HEK293 (cell line): ENCODE data around the gene MYH11.
A peak's percentile ranks its signal among the peaks of the same experiment; 100 is the strongest.

ENCODE experiments used
- CTCF ChIA-PET: fragments of 350-600 bp; formaldehyde crosslinking; extraction: SDS; loops from one replicate; lab custom pipeline; 2021; ENCODE audit warnings: antibody characterized with exemption; lab: Yijun Ruan, JAX
- POLR2A ChIA-PET: fragments of 300-600 bp; formaldehyde crosslinking; extraction: SDS; loops from one replicate; lab custom pipeline; 2020; ENCODE audit warnings: antibody characterized with exemption, inconsistent platforms; lab: Yijun Ruan, JAX
- H3K27ac ChIP-seq: fragments of 200-500 bp; sonication (Bioruptor generic); 2 replicates; pipeline ENCODE4 v1.5.1; 2014; ENCODE audit warnings: low read depth, low read length, control low read depth, inconsistent platforms; ENCODE audit errors: extremely low read depth
- H3K36me3 ChIP-seq, 2 experiments: fragments of 200-500 bp in 1 of 2; sonication (Bioruptor generic) in 1 of 2; 1 replicate in 1 of 2; 2 replicates in 1 of 2; pipeline ENCODE4 v1.5.1; 2014 to 2017; ENCODE audit warnings: inconsistent platforms in 2 of 2, low read length in 2 of 2; ENCODE audit not compliant: control insufficient read depth in 2 of 2, insufficient read depth in 1 of 2
- H3K4me1 ChIP-seq: fragments of 200-500 bp; sonication (Bioruptor generic); 2 replicates; pipeline ENCODE4 v1.5.1; 2014; ENCODE audit warnings: mild to moderate bottlenecking, low read length, inconsistent platforms; ENCODE audit not compliant: control insufficient read depth, insufficient read depth
- H3K4me3 ChIP-seq: 2 replicates; pipeline ENCODE4 v1.5.1; 2011; ENCODE audit warnings: low read depth, mild to moderate bottlenecking, control low read depth, low read length, moderate library complexity
- H3K9me3 ChIP-seq: fragments of 200-500 bp; sonication (Bioruptor generic); 2 replicates; pipeline ENCODE4 v1.5.1; 2014; ENCODE audit warnings: low read depth, low read length, inconsistent platforms; ENCODE audit not compliant: control insufficient read depth, insufficient read depth
- ATF2 ChIP-seq: fragments of 450-650 bp; formaldehyde crosslinking; IDR thresholded peaks from 2 replicates; pipeline ENCODE4 v1.5.1; 2016; ENCODE audit warnings: missing biosample characterization, missing genetic modification characterization, low read depth
- BCL6B ChIP-seq: fragments of 450-650 bp; formaldehyde crosslinking; IDR thresholded peaks from 2 replicates; pipeline ENCODE4 v1.5.1; 2017; ENCODE audit warnings: missing biosample characterization, missing genetic modification characterization
- KLF16 ChIP-seq: fragments of 450-650 bp; formaldehyde crosslinking; IDR thresholded peaks from 2 replicates; pipeline ENCODE4 v1.5.1; 2017; ENCODE audit warnings: missing biosample characterization, missing genetic modification characterization
- KLF9 ChIP-seq: fragments of 450-650 bp; formaldehyde crosslinking; IDR thresholded peaks from 2 replicates; pipeline ENCODE4 v1.5.1; 2016; ENCODE audit warnings: missing biosample characterization, missing genetic modification characterization, low read depth
- PATZ1 ChIP-seq: fragments of 450-650 bp; formaldehyde crosslinking; IDR thresholded peaks from 2 replicates; pipeline ENCODE4 v1.5.1; 2016; ENCODE audit warnings: missing biosample characterization, missing genetic modification characterization
- PRDM1 ChIP-seq: fragments of 450-650 bp; formaldehyde crosslinking; IDR thresholded peaks from 2 replicates; pipeline ENCODE4; 2016; ENCODE audit warnings: missing biosample characterization, missing genetic modification characterization
- SP7 ChIP-seq: fragments of 450-650 bp; formaldehyde crosslinking; IDR thresholded peaks from 2 replicates; pipeline ENCODE4 v1.5.1; 2016; ENCODE audit warnings: missing biosample characterization, missing genetic modification characterization
- TSHZ1 ChIP-seq: fragments of 450-650 bp; formaldehyde crosslinking; IDR thresholded peaks from 2 replicates; pipeline ENCODE4 v1.5.1; 2016; ENCODE audit warnings: missing biosample characterization, missing genetic modification characterization, borderline replicate concordance
- ZBTB17 ChIP-seq: fragments of 450-650 bp; formaldehyde crosslinking; IDR thresholded peaks from 2 replicates; pipeline ENCODE4 v1.5.1; 2016; ENCODE audit warnings: missing biosample characterization, missing genetic modification characterization
- ZBTB26 ChIP-seq: fragments of 450-650 bp; formaldehyde crosslinking; optimal IDR thresholded peaks from 2 replicates; pipeline ENCODE3; 2016; ENCODE audit warnings: missing biosample characterization, mild to moderate bottlenecking, missing genetic modification characterization
- ZNF2 ChIP-seq: fragments of 450-650 bp; formaldehyde crosslinking; IDR thresholded peaks from 2 replicates; pipeline ENCODE4 v1.5.1; 2016; ENCODE audit warnings: missing biosample characterization, missing genetic modification characterization
- ZNF335 ChIP-seq: fragments of 450-650 bp; formaldehyde crosslinking; conservative IDR thresholded peaks from 2 replicates; pipeline ENCODE4 v1.5.1; 2016; ENCODE audit warnings: missing biosample characterization, missing genetic modification characterization
- ZNF341 ChIP-seq: fragments of 450-650 bp; formaldehyde crosslinking; IDR thresholded peaks from 2 replicates; pipeline ENCODE4; 2016; ENCODE audit warnings: low read depth, missing biosample characterization, missing genetic modification characterization
- ZNF366 ChIP-seq: fragments of 450-650 bp; formaldehyde crosslinking; conservative IDR thresholded peaks from 2 replicates; pipeline ENCODE4 v1.5.1; 2016; ENCODE audit warnings: missing biosample characterization, missing genetic modification characterization
- ZNF398 ChIP-seq: fragments of 450-650 bp; formaldehyde crosslinking; IDR thresholded peaks from 2 replicates; pipeline ENCODE4 v1.5.1; 2017; ENCODE audit warnings: missing biosample characterization, missing genetic modification characterization
- ZNF596 ChIP-seq: fragments of 450-650 bp; IDR thresholded peaks from 2 replicates; pipeline ENCODE4 v1.5.0; 2018; ENCODE audit warnings: missing biosample characterization, mild to moderate bottlenecking, missing genetic modification characterization, moderate library complexity
- ZNF626 ChIP-seq: fragments of 450-650 bp; sonication (Bioruptor Pico); formaldehyde crosslinking; IDR thresholded peaks from 2 replicates; pipeline ENCODE4 v1.5.1; 2018; ENCODE audit warnings: missing biosample characterization, missing genetic modification characterization, inconsistent platforms
- ZNF843 ChIP-seq: fragments of 450-650 bp; formaldehyde crosslinking; IDR thresholded peaks from 2 replicates; pipeline ENCODE4 v1.5.1; 2016; ENCODE audit warnings: missing biosample characterization, missing genetic modification characterization

MYH11 gene

GRCh38 chr16:15857724-15858560 is 1.1 kb upstream of the MYH11 start:
- Histone ChIP-seq H3K4me1 (0 out of 2 replicates have a peak, but pooled peaks cover 2% of the 10 kb centered on the region), H3K9me3 (no peaks in the 10 kb centered on the region), H3K4me3 (peak overlapping the region; percentile 21), H3K27ac (no peak overlapping the region), H3K36me3 (no peaks in the 10 kb centered on the region)
- CTCF ChIA-PET, result interaction anchor here (1.1 to 2.1 kb wide), 2 partner anchors 16 to 37 kb away, joined by 3 to 9 read pairs; no protein-coding TSS in a partner anchor
- TF ChIP-seq ZNF596 (tag by site-specific recombination) (0 out of 2 replicates have a peak, but pooled peaks have one; percentile 29), ZNF626 (tag by site-specific recombination) (no peak), KLF16 (tag by site-specific recombination) (peak; percentile 41; the same call in 1 of the 2 replicates), ZNF2 (tag by site-specific recombination) (peak; percentile 49), ZBTB26 (tag by site-specific recombination) (peak; percentile 46), ZNF335 (tag by site-specific recombination) (peak; percentile 66), PRDM1 (tag by site-specific recombination) (peak; percentile 91), ZNF398 (tag by site-specific recombination) (peak; percentile 51; the same call in 1 of the 2 replicates), ZNF843 (tag by site-specific recombination) (no peak), BCL6B (tag by site-specific recombination) (0 out of 2 replicates have a peak, but pooled peaks have one; percentile 26), ATF2 (tag by site-specific recombination) (no peak), TSHZ1 (tag by site-specific recombination) (no peak), ZBTB17 (tag by site-specific recombination) (peak; percentile 92), KLF9 (tag by site-specific recombination) (peak; percentile 59; the same call in 1 of the 2 replicates), SP7 (peak; percentile 66; the same call in 1 of the 2 replicates), ZNF341 (tag by site-specific recombination) (peak; percentile 19; the same call in 1 of the 2 replicates), ZNF366 (tag by site-specific recombination) (peak; percentile 84), PATZ1 (tag by site-specific recombination) (peak; percentile 47; the same call in 1 of the 2 replicates)
- POLR2A ChIA-PET, result interaction anchor here (0.6 to 0.7 kb wide), 2 partner anchors 10 to 17 kb away, joined by 3 to 5 read pairs; no protein-coding TSS in a partner anchor
